Adrenal gland (tissue), 12 donors: ENCODE measurements around the gene SLC12A5. TPM values are rescaled to one million over a fixed set of nuclear protein-coding genes. Genes with fewer than 3 reads are reported as not detected.

Experiments
- DNase-seq, 7 donors: peaks; one replicate each; pipeline ENCODE4 v3.0.0-alpha.2; 2019 to 2020
- H3K27ac ChIP-seq, 5 donors: fragments of 200-600 bp; sonication (generic) in 4 of 5; 1 replicate in 3 of 5; 2 replicates in 2 of 5; pipeline versions ENCODE4 v1.5.1 to v1.8.0; 2016 to 2020; ENCODE audit warnings: mild to moderate bottlenecking in 1 of 5
- H3K27me3 ChIP-seq: fragments of 200-600 bp; 2 replicates; pipeline ENCODE4 v1.8.0; 2021
- H3K36me3 ChIP-seq, 2 donors: fragments of 200-600 bp; replicated peaks in 1 of 2; 1 replicate in 1 of 2; 2 replicates in 1 of 2; pipeline versions ENCODE4 v1.5.1 to v1.8.0; 2018 to 2022
- H3K4me1 ChIP-seq, 2 donors: fragments of 200-600 bp; replicated peaks in 1 of 2; 1 replicate in 1 of 2; 2 replicates in 1 of 2; pipeline versions ENCODE4 v1.5.1 to v1.8.0; 2018 to 2021
- H3K4me3 ChIP-seq, 4 donors: fragments of 200-600 bp; sonication (generic) in 3 of 4; one replicate each; pipeline ENCODE4 v1.5.1; 2016 to 2018
- H3K9me3 ChIP-seq, 3 donors: fragments of 200-600 bp; sonication (generic) in 1 of 3; replicated peaks in 1 of 3; 1 replicate in 2 of 3; 2 replicates in 1 of 3; pipeline versions ENCODE4 v1.5.1 to v1.8.0; 2016 to 2021
- CTCF ChIP-seq, 6 experiments: fragments of 450-650 bp in 4 of 6; fragments of 200-600 bp in 2 of 6; sonication (generic) in 1 of 6; IDR thresholded peaks; 1 replicate in 5 of 6; 2 replicates in 1 of 6; pipeline versions ENCODE4 v1.5.1 to v1.8.0; 2016 to 2021; ENCODE audit warnings: antibody characterized with exemption in 6 of 6, mild to moderate bottlenecking in 2 of 6, moderate library complexity in 1 of 6
- POLR2A ChIP-seq, 2 donors: fragments of 450-650 bp; IDR thresholded peaks; one replicate each; pipeline ENCODE4 v1.6.1; 2017; ENCODE audit warnings: antibody characterized with exemption in 2 of 2, mild to moderate bottlenecking in 2 of 2, moderate library complexity in 1 of 2
- WGBS, 4 donors: extraction: QIAGEN DNeasy Blood & Tissue Kit in 2 of 4; methylation state at CpG; one replicate each; pipeline versions ENCODE4 v1.1.5 to v1.1.7; 2013 to 2017; 5-methylcytosine and 5-hydroxymethylcytosine counted together
- intact Hi-C, 2 donors: fragments of 100-400 bp; cut with DNase I; formaldehyde crosslinking; loops; one replicate each; pipeline versions ENCODE4 v1.14.1 to v1.15.0; 2022 to 2023
- polyA plus RNA-seq, 3 donors: library from polyadenylated mRNA; stranded (reverse); fragments of 200-250 nt in 2 of 3; fragments of 350-450 nt in 1 of 3; fragmentation: Illumina TruSeq in 1 of 3; extraction: RNeasy Lipid Tissue Mini Kit (QIAGEN cat#74804) in 1 of 3; gene quantifications; one replicate each; pipeline ENCODE4 v1.2.3, GENCODE V29; 2013 to 2014
- total RNA-seq, 9 donors: library from RNA; depleted of rRNA in 4 of 9; stranded (reverse); fragments of >200 nt in 4 of 9; fragments of 120-200 nt in 1 of 9; fragmentation: NEBNext Ultra II Directional in 1 of 9; extraction: Animal tissue kit (Norgen Biotek cat#: 25700) in 1 of 9; gene quantifications; one replicate each; pipeline versions ENCODE4 v1.1.0 to v1.2.4, GENCODE V29; 2013 to 2023
- donor health status: healthy with polysubstance abuse.
- donor health status: Bipolar disorder and iron deficiency.
- donor health status: DM: yes; HTN: yes; CAD: no.
- donor health status: DM: no; HTN: no; CAD: no.
- donor health status: DM: no; HTN: no; CAD: no.
- donor health status: DM: yes; HTN: yes; CAD: no.

Gene SLC12A5
- total and polyA plus RNA-seq, 12 donors = 0.30 to 121 (median 16.2) TPM

- Histone ChIP-seq H3K4me3 (no peak overlapping the region), H3K27me3 (no peaks in the 10 kb centered on the region), H3K9me3 (no peaks in the 10 kb centered on the region), H3K36me3 (no peaks in the 10 kb centered on the region), H3K4me1 (peaks cover 32 to 90% of the 10 kb centered on the region in 2 donors), H3K27ac (peak overlapping the region in 1 of 5 donors; percentile 22)
- intact Hi-C loops = loop anchor here in 1 of 2 donors (5.0 kb wide), 1 partner anchor 63 kb away; no protein-coding TSS in a partner anchor
- 44 to 51% (median 47%) methylated on average over 4 of the region's 4 CpGs for WGBS, 4 donors
- DNase-seq = peak in 1 of 7 donors; percentile 10
- TF ChIP-seq POLR2A (IDR thresholded peaks at IDR 0.05) = no peak
- TF ChIP-seq CTCF (IDR thresholded peaks at IDR 0.05) = no peak
These were observed 56.3 kb downstream of the SLC12A5 start for GRCh38 chr20:46085179-46085851.

GRCh38 chr20:46087161-46087560 lies 58.1 kb downstream of the SLC12A5 start:
- H3K9me3 ChIP-seq = no peaks in the 10 kb centered on the region
- H3K4me1 ChIP-seq = peaks cover 30 to 74% of the 10 kb centered on the region in 2 donors
- no peaks in the 10 kb centered on the region for H3K36me3 ChIP-seq
- 44 to 55% (median 53%) methylated on average over 8 of the region's 8 CpGs for WGBS, 4 donors
- no peaks in the 10 kb centered on the region for H3K27me3 ChIP-seq
- peak in 1 of 7 donors; percentile 12 for DNase-seq
- intact Hi-C loops = loop anchor here in 1 of 2 donors (5.0 kb wide), 1 partner anchor 65 kb away; no protein-coding TSS in a partner anchor
- H3K27ac ChIP-seq = peak overlapping the region in 3 of 5 donors; percentile 4 to 24 (median 13)
- peak overlapping the region in 1 of 4 donors; percentile 5 for H3K4me3 ChIP-seq
- TF ChIP-seq POLR2A (IDR thresholded peaks at IDR 0.05) = no peak
- peak; percentile 16 to 53 (median 36) for TF ChIP-seq CTCF (IDR thresholded peaks at IDR 0.05)

GRCh38 chr20:46088409-46089166 lies 59.6 kb downstream of the SLC12A5 start:
- TF ChIP-seq POLR2A (IDR thresholded peaks at IDR 0.05) = no peak
- TF ChIP-seq CTCF (IDR thresholded peaks at IDR 0.05) = peak in 1 of 6 experiments; percentile 8
- peak in 1 of 7 donors; percentile 15 for DNase-seq
- H3K9me3 ChIP-seq = no peaks in the 10 kb centered on the region
- H3K4me3 ChIP-seq = peak overlapping the region in 3 of 4 donors; percentile 39 to 99 (median 67)
- H3K27ac ChIP-seq = peak overlapping the region; percentile 93 to 100 (median 99)
- intact Hi-C loops = loop anchor here in 1 of 2 donors (5.0 kb wide), 1 partner anchor 66 kb away; no protein-coding TSS in a partner anchor
- H3K36me3 ChIP-seq = no peaks in the 10 kb centered on the region
- 1 to 3% (median 2%) methylated on average over 22 of the region's 22 CpGs for WGBS, 4 donors
- H3K27me3 ChIP-seq = no peaks in the 10 kb centered on the region
- H3K4me1 ChIP-seq = peaks cover 29 to 60% of the 10 kb centered on the region in 2 donors

- H3K36me3 ChIP-seq = no peaks in the 10 kb centered on the region
- intact Hi-C loops = loop anchor here in 1 of 2 donors (5.0 kb wide), 1 partner anchor 67 kb away; no protein-coding TSS in a partner anchor
- no peak for DNase-seq
- peak overlapping the region; percentile 39 to 99 (median 68) for H3K4me3 ChIP-seq
- no peaks in the 10 kb centered on the region for H3K27me3 ChIP-seq
- peak overlapping the region; percentile 93 to 100 (median 99) for H3K27ac ChIP-seq
- no peaks in the 10 kb centered on the region for H3K9me3 ChIP-seq
- 0% methylated on average over 2 to 31 of the region's 31 CpGs for WGBS, 4 donors
- H3K4me1 ChIP-seq = peaks cover 29 to 55% of the 10 kb centered on the region in 2 donors
- TF ChIP-seq CTCF (IDR thresholded peaks at IDR 0.05) (no peak), POLR2A (IDR thresholded peaks at IDR 0.05) (no peak)
These were observed 60.1 kb downstream of the SLC12A5 start for GRCh38 chr20:46089167-46089416.
